Regular cardiac myocyte (primary cell): ENCODE data around the gene GCN1. TPM values are rescaled to one million over a fixed set of nuclear protein-coding genes. Genes with fewer than 3 reads are reported as not detected.

ENCODE experiments used
- total RNA-seq: library from RNA; depleted of rRNA; stranded (reverse); fragments of >200 nt; gene quantifications from 2 replicates; pipeline ENCODE4 v1.2.3, GENCODE V29; 2014

The GCN1 gene, protein sequence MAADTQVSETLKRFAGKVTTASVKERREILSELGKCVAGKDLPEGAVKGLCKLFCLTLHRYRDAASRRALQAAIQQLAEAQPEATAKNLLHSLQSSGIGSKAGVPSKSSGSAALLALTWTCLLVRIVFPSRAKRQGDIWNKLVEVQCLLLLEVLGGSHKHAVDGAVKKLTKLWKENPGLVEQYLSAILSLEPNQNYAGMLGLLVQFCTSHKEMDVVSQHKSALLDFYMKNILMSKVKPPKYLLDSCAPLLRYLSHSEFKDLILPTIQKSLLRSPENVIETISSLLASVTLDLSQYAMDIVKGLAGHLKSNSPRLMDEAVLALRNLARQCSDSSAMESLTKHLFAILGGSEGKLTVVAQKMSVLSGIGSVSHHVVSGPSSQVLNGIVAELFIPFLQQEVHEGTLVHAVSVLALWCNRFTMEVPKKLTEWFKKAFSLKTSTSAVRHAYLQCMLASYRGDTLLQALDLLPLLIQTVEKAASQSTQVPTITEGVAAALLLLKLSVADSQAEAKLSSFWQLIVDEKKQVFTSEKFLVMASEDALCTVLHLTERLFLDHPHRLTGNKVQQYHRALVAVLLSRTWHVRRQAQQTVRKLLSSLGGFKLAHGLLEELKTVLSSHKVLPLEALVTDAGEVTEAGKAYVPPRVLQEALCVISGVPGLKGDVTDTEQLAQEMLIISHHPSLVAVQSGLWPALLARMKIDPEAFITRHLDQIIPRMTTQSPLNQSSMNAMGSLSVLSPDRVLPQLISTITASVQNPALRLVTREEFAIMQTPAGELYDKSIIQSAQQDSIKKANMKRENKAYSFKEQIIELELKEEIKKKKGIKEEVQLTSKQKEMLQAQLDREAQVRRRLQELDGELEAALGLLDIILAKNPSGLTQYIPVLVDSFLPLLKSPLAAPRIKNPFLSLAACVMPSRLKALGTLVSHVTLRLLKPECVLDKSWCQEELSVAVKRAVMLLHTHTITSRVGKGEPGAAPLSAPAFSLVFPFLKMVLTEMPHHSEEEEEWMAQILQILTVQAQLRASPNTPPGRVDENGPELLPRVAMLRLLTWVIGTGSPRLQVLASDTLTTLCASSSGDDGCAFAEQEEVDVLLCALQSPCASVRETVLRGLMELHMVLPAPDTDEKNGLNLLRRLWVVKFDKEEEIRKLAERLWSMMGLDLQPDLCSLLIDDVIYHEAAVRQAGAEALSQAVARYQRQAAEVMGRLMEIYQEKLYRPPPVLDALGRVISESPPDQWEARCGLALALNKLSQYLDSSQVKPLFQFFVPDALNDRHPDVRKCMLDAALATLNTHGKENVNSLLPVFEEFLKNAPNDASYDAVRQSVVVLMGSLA (N-terminal part only)
- total RNA-seq: 102 and 140 TPM in 2 replicates

DNA sequence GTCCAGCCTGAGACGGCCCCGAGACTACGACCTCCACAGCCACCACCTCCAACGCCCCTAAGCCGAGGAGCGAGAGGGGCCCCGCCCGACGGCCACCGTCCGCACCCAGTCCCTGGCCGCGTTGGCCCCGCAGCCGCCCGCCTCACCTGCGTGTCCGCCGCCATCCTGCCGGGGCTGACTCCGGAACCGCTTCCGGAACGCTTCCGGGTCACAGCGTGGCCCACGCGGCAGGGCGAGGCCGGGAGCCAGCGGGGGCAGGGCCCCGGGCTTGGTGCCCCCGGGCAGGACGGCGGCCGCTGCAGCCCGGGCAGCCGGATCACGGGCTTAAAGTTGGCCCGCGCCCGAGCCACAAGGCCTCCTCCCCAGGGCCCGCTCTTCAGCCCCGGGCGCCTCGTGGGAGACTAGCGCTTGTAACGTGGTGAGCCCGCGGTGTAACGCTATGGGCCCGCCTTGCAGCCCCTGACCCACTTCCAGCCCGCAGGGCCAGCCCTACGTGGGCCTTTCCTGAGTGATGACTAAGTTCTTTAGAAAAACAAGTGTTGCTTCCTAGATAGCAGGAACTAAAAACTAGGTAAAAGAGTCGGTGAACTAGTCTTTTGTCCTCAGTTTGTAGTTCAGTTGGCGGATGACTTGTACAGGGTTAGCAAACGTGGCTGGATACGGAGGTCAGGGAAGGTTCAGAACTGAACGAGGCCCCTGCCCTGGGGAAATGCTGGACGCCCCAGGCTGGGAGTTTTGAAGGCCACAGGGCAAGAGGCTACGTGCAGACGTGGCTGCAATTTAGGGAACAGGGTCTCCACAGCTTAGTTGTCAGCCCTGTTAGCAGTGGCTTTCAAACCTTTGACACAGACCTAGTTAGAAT is at the start of gene GCN1:
TSS of gene GCN1 (minus strand) at position 182 of the 862 bp plus-strand sequence. CDS start at position 164, 18 bp downstream.

GRCh38 chr12:120116441-120116791 is 78.1 kb downstream of the GCN1 start, which contains the start of gene RAB35:
Gene RAB35 (minus strand): TSS chr12:120116753. CDS start chr12:120116650, 103 bp downstream.

Other genes starting within 250 kb of the GCN1 start
- 0.28 and 0.38 TPM in 2 replicates for gene BICDL1, start 205.5 kb downstream of the GCN1 start, total RNA-seq
- 18.9 and 31.1 TPM in 2 replicates for gene RAB35, start 78.0 kb downstream of the GCN1 start, total RNA-seq
- gene RPLP0, start 6.4 kb upstream of the GCN1 start, total RNA-seq: 3,129 and 4,573 TPM in 2 replicates
- gene PXN, start 71.0 kb upstream of the GCN1 start, total RNA-seq: 15.8 and 60.2 TPM in 2 replicates
- under 0.01 TPM in 2 replicates for gene RNU4-2, start 97.2 kb upstream of the GCN1 start, total RNA-seq
- gene RNU4-1, start 98.5 kb upstream of the GCN1 start, total RNA-seq: under 0.01 TPM in 1 of 2 replicates, not detected in the other
- 0.96 and 2.8 TPM in 2 replicates for gene SIRT4, start 107.6 kb upstream of the GCN1 start, total RNA-seq
- gene PLA2G1B, start 133.1 kb upstream of the GCN1 start, total RNA-seq: not detected in 2 replicates
- gene MSI1, start 174.4 kb upstream of the GCN1 start, total RNA-seq: not detected in 2 replicates
- 729 and 777 TPM in 2 replicates for gene COX6A1, start 243.4 kb upstream of the GCN1 start, total RNA-seq